Activated T-helper 17 cell treated with anti-CD3 and anti-CD28 coated beads, Interleukin-2, amount 50 U/mL, for 72 hours (primary cell): ENCODE data around the gene SSTR3. TPM values are rescaled to one million over a fixed set of nuclear protein-coding genes. Genes with fewer than 3 reads are reported as not detected.
A peak's percentile ranks its signal among the peaks of the same experiment; 100 is the strongest.
"Not testable (repeated sequence)": the region's sequence is repeated elsewhere in the genome, so short reads cannot be mapped to it uniquely, and the experiment has no call there.

ENCODE experiments used
- ATAC-seq: fragments of 150-1000 bp; cut with Tn5 transposase; replicated peaks from 2 replicates; pipeline ENCODE4 v1.10.0; 2021; ENCODE audit warnings: mild to moderate bottlenecking, moderate library complexity
- H3K27ac Mint-ChIP-seq: one replicate; pipeline ENCODE4 v1.8.0; 2022; ENCODE audit warnings: mixed read lengths
- H3K27me3 Mint-ChIP-seq: one replicate; pipeline ENCODE4 v1.8.0; 2022; ENCODE audit warnings: mixed read lengths
- H3K36me3 Mint-ChIP-seq: one replicate; pipeline ENCODE4 v1.8.0; 2022; ENCODE audit warnings: low read depth, mild to moderate bottlenecking, mixed read lengths
- H3K4me1 Mint-ChIP-seq: one replicate; pipeline ENCODE4 v1.8.0; 2022; ENCODE audit warnings: mixed read lengths
- H3K4me3 Mint-ChIP-seq: one replicate; pipeline ENCODE4 v1.8.0; 2022; ENCODE audit warnings: mild to moderate bottlenecking, mixed read lengths
- H3K9me3 Mint-ChIP-seq: one replicate; pipeline ENCODE4 v1.8.0; 2022; ENCODE audit warnings: mixed read lengths
- total RNA-seq, 2 donors: library from RNA; stranded (reverse); gene quantifications; one replicate each; pipeline ENCODE4 v1.2.3, GENCODE V29; 2022

SSTR3 gene
- total RNA-seq, 2 donors from 2014 or later, result 2.6 to 16.2 TPM

- ATAC-seq, result no peak
- H3K36me3 Mint-ChIP-seq, result peaks cover 100% of the 10 kb centered on the region
- peak overlapping the region; percentile 89 for H3K27ac Mint-ChIP-seq
- no peaks in the 10 kb centered on the region for H3K9me3 Mint-ChIP-seq
- H3K27me3 Mint-ChIP-seq, result no peaks in the 10 kb centered on the region
- H3K4me1 Mint-ChIP-seq, result peaks cover 78% of the 10 kb centered on the region
- H3K4me3 Mint-ChIP-seq, result peak overlapping the region; percentile 86
Observed at GRCh38 chr22:37235897-37236607, 23.8 kb upstream of the SSTR3 start.

DNA sequence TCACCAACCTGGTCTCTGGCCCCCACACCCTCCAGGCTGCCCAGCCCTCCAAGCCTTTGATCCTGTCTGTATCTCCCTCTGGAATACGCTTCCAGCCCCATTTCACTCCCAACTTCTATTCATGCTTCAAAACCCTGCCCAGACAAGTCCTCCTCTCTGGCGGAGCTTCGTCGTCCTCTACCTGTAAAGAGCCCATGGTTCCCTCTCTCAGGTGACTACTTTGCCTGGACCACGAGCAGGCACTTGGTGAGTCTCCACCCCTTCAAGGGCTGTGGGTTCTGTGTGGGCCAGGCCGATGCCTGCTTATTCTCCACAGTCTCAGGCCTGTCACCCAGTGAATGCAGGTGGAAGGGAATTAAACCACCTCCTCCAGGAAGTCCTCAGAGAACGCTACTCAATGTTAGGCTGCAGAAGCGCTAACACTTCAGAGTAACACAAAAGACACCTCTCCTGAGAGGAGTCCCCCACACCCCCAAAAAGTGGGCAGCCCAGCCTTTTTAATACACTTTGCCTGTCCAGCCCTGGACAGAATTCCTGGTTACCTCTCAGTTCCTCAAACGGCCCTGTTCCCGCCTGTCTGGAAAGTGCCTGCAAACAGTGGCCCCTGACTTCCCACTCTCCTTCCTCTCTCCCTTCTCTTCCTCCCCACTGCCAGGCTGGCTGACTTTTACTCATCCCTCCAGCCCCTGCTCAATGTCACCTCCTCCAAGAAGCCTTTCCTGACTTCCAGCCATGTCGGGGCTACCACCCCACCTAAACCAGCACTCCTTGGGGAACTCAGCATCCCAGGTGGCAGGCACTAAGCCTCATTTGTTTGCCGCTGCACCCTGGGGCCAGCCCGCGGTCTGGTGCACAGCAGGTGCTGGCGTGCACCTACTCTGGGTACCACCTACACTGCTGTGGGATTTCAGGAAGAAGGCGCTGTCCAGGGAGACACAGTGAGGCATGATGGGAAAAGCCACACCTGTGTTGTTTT, 22.7 kb upstream of the SSTR3 start:
- ATAC-seq, result no peak
- no peaks in the 10 kb centered on the region for H3K9me3 Mint-ChIP-seq
- peaks cover 100% of the 10 kb centered on the region for H3K36me3 Mint-ChIP-seq
- peak overlapping the region; percentile 89 for H3K27ac Mint-ChIP-seq
- H3K4me1 Mint-ChIP-seq, result peaks cover 79% of the 10 kb centered on the region
- H3K4me3 Mint-ChIP-seq, result peak overlapping the region; percentile 86
- H3K27me3 Mint-ChIP-seq, result no peaks in the 10 kb centered on the region

- no peak for ATAC-seq
- Mint-ChIP-seq H3K27me3 (no peaks in the 10 kb centered on the region), H3K4me1 (peaks cover 87% of the 10 kb centered on the region), H3K9me3 (no peaks in the 10 kb centered on the region), H3K4me3 (peak overlapping the region; percentile 86), H3K36me3 (peaks cover 100% of the 10 kb centered on the region), H3K27ac (peak overlapping the region; percentile 89)
Observed at GRCh38 chr22:37233751-37234631, 21.7 kb upstream of the SSTR3 start.

DNA sequence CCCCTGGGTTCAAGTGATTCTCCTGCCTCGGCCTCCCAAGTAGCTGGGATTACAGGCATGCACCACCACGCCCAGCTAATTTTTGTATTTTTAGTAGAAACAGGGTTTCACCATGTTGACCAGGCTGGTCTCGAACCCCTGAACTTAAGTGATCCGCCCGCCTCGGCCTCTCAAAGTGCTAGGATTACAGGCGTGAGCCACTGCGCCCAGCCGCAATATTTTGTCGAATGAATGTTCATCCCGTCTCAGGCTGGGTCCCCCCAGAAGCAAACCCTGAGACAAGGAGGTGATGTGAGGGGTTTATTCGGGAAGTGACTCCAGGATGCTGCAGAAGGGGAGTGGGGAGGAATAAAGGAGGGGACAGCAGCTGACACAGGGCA, 21.1 kb upstream of the SSTR3 start:
- not testable (repeated sequence) for H3K27me3 Mint-ChIP-seq, ATAC-seq, H3K9me3 Mint-ChIP-seq
- peaks cover 100% of the 10 kb centered on the region for H3K36me3 Mint-ChIP-seq
- peak overlapping the region; percentile 89 for H3K27ac Mint-ChIP-seq
- H3K4me1 Mint-ChIP-seq, result peaks cover 84% of the 10 kb centered on the region
- peak overlapping the region; percentile 86 for H3K4me3 Mint-ChIP-seq

DNA sequence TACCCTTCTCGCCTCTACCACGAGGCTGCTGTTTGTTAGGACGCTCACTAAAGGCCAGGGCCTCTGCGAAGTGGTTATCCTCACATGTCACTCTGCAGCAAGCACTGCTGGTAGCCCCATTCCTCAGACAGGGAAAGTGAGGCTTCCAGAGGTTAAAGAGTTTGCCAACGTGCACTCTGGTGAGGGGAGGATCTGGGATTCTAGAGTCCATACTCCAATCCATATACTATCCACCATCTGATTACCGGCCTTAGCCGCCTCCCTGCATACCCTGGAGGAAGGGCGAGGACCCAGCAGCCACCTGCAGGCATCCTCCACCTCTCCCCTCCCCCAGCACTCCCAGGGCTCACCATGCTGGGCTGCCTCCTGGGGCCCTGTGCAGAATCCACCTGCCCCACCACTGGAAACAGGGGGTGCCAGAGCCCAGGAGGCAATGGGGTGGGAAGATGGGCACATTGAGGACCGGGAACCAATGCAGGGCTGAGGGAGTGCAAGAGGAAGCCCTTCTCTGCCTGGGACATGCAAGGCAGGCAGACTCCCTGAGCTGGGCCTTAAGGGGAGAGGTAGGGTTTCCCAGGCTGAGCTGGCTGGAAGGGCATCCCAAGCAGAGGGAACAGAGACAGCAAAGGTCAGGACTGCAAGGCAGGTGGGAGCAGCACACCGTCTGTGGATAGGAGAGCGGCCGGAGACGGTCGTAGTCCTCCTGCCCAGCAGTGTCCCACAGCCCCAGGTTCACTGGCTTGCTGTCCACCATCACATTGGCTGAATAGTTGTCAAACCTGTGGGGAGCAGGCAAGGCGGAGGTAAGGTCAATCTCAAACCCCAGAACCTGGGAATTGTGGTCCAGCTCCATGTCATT, 20.1 kb upstream of the SSTR3 start:
- no peaks in the 10 kb centered on the region for H3K9me3 Mint-ChIP-seq
- ATAC-seq, result no peak
- peak overlapping the region; percentile 86 for H3K4me3 Mint-ChIP-seq
- peak overlapping the region; percentile 91 for H3K27ac Mint-ChIP-seq
- H3K4me1 Mint-ChIP-seq, result peaks cover 78% of the 10 kb centered on the region
- H3K36me3 Mint-ChIP-seq, result peaks cover 100% of the 10 kb centered on the region
- H3K27me3 Mint-ChIP-seq, result no peaks in the 10 kb centered on the region

GRCh38 chr22:37231406-37232139, 19.3 kb upstream of the SSTR3 start:
- ATAC-seq, result peak; percentile 35
- H3K9me3 Mint-ChIP-seq, result no peaks in the 10 kb centered on the region
- peak overlapping the region; percentile 86 for H3K4me3 Mint-ChIP-seq
- no peaks in the 10 kb centered on the region for H3K27me3 Mint-ChIP-seq
- H3K4me1 Mint-ChIP-seq, result peaks cover 71% of the 10 kb centered on the region
- peak overlapping the region; percentile 91 for H3K27ac Mint-ChIP-seq
- peaks cover 97% of the 10 kb centered on the region for H3K36me3 Mint-ChIP-seq

- peak; percentile 68 for ATAC-seq
- Mint-ChIP-seq H3K27ac (peak overlapping the region; percentile 91), H3K27me3 (no peaks in the 10 kb centered on the region), H3K36me3 (peaks cover 97% of the 10 kb centered on the region), H3K9me3 (no peaks in the 10 kb centered on the region), H3K4me1 (peaks cover 71% of the 10 kb centered on the region), H3K4me3 (peak overlapping the region; percentile 86)
Observed at GRCh38 chr22:37230673-37231405, 18.6 kb upstream of the SSTR3 start.

DNA sequence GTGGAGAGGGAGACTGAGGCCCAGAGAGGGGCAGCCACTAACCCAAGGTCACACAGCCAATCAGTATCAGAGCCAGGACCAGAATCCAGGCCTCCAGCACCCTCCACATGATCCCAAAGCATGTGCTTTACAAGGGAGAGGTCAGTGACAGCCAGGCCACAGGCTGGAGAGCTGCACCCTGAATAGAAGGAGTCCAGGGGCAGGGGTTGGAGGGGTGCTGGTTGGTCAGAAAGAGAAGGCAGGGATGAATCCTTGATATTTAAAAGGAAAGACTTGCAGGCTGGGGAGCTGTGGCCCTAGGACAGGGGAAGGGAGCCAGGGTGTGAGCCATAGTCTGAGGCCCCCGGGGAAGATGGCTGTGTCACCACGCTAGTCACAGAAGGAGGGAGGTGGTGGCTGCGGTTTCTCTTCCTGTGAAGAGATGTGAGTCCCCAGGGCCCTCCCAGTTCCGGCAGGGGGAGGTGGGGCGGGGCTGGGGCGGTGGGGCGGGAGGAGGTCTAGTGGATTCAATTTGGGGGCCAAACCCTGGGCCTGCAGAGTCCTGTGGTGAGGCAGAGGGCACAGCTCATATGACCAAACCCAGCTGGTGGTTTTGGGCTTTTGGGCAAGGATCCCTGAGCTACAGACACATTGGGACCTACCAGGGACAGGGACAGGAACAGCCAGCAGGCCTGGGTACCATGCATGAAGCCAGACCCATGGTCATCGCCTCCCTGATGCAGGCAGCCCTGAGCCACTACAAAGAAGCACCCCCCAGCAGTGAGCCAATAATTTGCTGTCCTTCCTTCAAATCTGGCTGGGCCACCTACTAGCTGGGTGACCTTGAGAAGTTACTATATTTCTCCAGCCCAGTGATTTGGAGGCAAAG, 17.8 kb upstream of the SSTR3 start:
- Mint-ChIP-seq H3K27me3 (no peaks in the 10 kb centered on the region), H3K4me3 (peak overlapping the region; percentile 86), H3K27ac (peak overlapping the region; percentile 91), H3K4me1 (peaks cover 71% of the 10 kb centered on the region), H3K36me3 (peaks cover 97% of the 10 kb centered on the region), H3K9me3 (no peaks in the 10 kb centered on the region)
- peak; percentile 72 for ATAC-seq

DNA sequence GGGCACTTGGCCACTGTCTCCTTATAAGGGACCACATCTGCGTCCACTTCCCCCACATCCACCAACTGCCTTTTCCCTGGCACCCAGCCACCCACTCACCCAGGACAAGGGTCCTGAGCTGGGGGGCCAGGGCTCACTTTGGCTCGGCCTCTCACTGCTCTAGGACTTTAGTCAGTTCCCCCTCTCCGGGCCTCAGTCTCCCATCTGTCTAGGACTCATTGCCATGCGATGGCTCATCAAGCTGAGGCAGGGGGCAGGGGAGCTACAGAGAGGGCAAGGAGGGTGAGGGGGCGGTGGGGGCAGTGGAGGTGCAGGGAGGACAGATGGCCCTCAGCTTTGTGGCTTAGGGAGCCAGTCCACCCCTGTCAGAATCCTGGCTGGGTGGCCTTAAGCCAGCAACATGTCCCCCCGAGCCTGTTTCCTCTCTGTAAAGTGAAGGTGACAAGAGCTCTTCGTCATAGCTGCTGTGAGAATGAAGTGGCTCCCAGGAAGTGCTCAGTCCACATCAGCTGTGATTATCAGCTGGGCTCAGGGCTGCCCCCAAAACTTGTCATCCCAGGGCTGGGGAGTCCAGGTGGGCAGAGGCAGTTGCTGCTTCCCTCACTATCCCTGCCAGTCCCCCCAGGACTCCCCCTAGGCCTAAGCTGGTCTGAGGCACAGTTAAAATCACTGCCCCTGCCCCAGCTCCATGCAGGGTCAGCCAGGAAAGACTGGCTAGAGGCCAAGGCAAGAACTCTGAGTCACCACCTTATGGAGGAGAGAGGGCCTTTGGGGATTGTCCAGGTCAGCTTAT, 16.9 kb upstream of the SSTR3 start:
- Mint-ChIP-seq H3K27ac (peak overlapping the region; percentile 91), H3K4me1 (peaks cover 72% of the 10 kb centered on the region), H3K36me3 (peaks cover 97% of the 10 kb centered on the region), H3K9me3 (no peaks in the 10 kb centered on the region), H3K4me3 (peak overlapping the region; percentile 86), H3K27me3 (no peaks in the 10 kb centered on the region)
- peak; percentile 7 for ATAC-seq

GRCh38 chr22:37228106-37229011, 16.1 kb upstream of the SSTR3 start:
- no peak for ATAC-seq
- Mint-ChIP-seq H3K27me3 (no peaks in the 10 kb centered on the region), H3K27ac (peak overlapping the region; percentile 91), H3K9me3 (no peaks in the 10 kb centered on the region), H3K4me3 (peak overlapping the region; percentile 86), H3K36me3 (peaks cover 97% of the 10 kb centered on the region), H3K4me1 (peaks cover 76% of the 10 kb centered on the region)
